ENCODE results near the gene PLCH1.

DNA sequence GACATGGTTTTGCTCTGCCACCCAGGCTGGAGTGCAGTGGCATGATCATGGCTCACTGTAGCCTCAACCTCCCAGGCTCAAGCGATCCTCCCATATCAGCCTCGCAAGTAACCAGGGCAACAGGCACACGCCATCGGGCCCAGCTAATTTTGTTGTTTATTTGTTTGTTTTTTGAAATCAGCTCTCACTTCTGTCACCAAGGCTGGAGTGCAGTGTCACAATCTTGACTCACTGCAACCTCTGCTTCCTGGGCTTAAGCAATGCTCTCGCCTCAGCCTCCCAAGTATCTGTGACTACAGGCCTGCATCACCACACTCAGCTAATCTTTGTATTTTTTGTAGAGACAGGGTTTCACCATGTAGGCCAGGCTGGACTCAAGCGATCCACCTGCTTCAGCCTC lies 26.3 kb upstream of the PLCH1 start:
- no peak for TF ChIP-seq POLR2A (IDR thresholded peaks at IDR 0.05)
- TF ChIP-seq, protein P1, sequence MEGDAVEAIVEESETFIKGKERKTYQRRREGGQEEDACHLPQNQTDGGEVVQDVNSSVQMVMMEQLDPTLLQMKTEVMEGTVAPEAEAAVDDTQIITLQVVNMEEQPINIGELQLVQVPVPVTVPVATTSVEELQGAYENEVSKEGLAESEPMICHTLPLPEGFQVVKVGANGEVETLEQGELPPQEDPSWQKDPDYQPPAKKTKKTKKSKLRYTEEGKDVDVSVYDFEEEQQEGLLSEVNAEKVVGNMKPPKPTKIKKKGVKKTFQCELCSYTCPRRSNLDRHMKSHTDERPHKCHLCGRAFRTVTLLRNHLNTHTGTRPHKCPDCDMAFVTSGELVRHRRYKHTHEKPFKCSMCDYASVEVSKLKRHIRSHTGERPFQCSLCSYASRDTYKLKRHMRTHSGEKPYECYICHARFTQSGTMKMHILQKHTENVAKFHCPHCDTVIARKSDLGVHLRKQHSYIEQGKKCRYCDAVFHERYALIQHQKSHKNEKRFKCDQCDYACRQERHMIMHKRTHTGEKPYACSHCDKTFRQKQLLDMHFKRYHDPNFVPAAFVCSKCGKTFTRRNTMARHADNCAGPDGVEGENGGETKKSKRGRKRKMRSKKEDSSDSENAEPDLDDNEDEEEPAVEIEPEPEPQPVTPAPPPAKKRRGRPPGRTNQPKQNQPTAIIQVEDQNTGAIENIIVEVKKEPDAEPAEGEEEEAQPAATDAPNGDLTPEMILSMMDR (IDR thresholded peaks at IDR 0.05): no peak

All from uterus (tissue), 2 donors.